Measurements from ENCODE around the gene KRT81.
"Not testable (repeated sequence)": the region's sequence is repeated elsewhere in the genome, so short reads cannot be mapped to it uniquely, and the experiment has no call there.

The KRT81 gene

DNA sequence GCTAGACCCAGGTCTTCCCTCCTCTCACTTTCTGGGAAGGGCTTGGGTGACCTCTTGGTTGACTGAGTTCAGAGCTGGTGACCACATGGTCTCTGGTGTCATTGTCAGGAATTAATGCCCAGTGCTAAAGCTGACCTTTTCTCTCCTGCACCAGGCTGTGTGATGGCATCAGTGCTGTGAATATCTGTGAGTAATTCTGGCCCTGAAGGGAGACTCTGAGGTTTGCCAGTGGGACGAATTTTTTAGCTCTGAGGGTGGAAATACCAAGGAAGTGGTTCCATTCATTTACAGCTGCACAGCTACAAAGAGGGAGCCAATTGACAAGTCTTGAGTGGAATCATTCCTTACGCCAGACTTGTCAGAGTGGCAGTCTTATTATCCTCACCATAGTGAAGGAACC is 23.1 kb downstream of the KRT81 start:
- no peak for DNase-seq

- no peak for DNase-seq
Measured at GRCh38 chr12:52267699-52268098, 23.6 kb downstream of the KRT81 start.

DNA sequence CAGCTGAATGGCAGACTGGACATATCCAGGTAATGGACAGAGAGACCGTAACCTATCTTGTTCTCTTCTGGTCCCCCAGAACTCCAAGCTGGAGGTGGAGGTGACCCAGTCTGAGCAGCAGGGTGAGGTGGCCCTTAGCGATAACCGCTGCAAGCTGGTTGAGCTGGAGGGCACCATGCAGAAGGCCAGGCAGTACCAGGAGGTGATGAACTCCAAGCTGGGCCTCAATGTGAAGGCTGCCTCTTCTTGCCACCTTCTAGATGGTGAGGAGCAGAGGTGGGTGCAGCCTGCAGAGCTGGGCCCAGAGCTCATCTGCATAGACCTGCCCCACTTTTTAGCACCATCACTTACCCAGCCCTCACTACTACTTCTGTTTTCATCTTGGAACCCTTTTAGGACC is 24.1 kb downstream of the KRT81 start:
- DNase-seq: no peak

DNA sequence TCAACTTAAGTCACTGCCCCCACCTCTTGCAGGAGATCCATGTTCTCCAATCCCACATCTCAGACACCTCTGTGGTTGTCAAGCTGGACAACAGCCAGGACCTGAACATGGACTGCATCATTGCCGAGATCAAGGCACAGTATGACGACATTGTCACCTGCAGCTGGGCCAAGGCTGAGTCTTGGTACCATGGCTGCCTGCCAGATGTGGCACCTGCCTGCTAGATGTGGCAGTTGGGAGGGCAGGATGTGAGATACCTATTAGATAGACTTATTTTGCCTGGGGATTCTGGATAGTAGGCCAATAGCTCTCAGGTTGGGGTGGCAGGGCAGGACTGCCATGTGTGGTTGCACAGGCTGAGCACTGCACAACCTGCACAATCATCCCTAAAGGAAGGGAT is 24.8 kb downstream of the KRT81 start:
- DNase-seq: no peak

GRCh38 chr12:52264435-52264825 is 26.9 kb downstream of the KRT81 start:
- no peak for DNase-seq

GRCh38 chr12:52263761-52264434 is 27.4 kb downstream of the KRT81 start:
- DNase-seq: no peak

- no peak for DNase-seq
Measured at GRCh38 chr12:52262286-52262685, 29.0 kb downstream of the KRT81 start.

- no peak for DNase-seq
Measured at GRCh38 chr12:52261208-52261484, 30.2 kb downstream of the KRT81 start.

GRCh38 chr12:52260361-52261207 is 30.8 kb downstream of the KRT81 start:
- no peak for DNase-seq

GRCh38 chr12:52259657-52260243 is 31.6 kb downstream of the KRT81 start:
- no peak for DNase-seq

DNA sequence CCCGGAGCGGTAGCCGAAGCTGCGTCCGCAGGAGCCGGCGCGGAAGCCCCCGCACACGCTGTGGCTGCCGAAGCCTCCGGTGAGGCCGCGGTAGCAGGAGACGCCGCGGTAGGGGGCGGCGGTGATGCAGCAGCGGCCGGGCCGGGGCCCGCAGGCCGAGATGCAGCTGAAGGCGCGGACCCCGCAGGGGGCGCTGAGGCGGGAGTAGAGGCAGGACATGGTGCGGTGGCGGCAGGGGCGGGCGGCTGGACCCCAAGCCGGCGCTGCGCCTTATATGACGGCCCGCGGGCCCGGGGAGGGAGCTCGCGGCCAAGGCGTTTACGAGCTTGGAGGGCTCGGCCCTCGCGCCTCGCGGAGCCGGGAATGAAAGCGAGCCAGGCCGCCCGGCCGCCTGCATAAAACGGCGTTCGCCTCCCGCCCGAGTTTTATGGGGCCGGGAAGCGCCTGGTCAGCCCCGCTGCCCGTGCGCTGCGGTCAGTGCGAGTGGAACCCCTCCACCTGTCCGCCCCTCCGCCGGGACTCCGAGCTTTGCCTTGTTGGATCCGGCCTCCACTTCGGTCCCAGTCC is 32.9 kb downstream of the KRT81 start:
- no peak for DNase-seq

DNA sequence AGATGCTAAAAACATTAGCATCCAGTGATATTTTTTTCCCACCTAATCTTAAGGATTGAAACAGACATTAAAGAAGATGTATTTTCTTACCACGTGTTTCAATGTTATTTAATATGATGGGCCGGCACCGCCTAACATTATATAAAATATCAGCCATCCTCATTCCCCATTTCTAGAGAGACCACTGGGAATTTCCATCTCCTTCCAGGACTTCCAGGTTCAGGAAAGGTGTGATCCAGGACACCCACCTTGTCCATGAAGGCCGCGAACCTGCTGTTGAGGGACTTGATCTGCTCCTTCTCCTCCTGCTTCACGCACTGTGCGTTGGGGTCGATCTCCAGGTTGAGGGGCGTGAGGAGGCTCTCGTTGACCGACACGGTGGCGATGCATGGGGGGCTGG is 33.4 kb downstream of the KRT81 start:
- not testable (repeated sequence) for DNase-seq

DNA sequence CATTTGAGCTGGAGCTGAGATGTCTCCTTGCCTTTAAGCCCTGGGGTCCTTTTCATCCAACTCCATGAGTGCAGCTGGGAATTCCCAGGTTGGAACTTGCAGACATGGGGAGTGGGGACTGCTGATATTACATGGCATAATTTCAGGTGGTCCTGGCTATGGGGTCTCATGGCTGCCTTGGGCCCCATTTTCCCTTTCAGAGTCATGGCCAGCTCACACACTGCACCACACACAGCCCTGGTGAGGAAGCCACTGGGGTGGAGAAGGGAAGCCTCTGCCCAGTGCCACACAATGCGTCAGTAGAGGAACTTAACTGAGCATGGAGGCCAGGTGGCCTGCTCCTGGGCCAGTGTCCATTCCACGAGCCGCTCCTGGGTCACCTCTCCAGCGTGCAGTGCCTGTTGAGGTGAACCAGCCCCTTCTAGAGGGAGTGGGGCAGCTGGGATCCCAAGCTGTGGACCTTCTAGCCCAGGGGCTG is 34.2 kb downstream of the KRT81 start:
- no peak for DNase-seq

GRCh38 chr12:52256584-52256935 is 34.8 kb downstream of the KRT81 start:
- DNase-seq: no peak

GRCh38 chr12:52255926-52256583 is 35.3 kb downstream of the KRT81 start:
- no peak for DNase-seq

- DNase-seq: no peak
Measured at GRCh38 chr12:52254965-52255751, 36.2 kb downstream of the KRT81 start.

GRCh38 chr12:52254180-52254964 is 37.0 kb downstream of the KRT81 start:
- DNase-seq: no peak

DNA sequence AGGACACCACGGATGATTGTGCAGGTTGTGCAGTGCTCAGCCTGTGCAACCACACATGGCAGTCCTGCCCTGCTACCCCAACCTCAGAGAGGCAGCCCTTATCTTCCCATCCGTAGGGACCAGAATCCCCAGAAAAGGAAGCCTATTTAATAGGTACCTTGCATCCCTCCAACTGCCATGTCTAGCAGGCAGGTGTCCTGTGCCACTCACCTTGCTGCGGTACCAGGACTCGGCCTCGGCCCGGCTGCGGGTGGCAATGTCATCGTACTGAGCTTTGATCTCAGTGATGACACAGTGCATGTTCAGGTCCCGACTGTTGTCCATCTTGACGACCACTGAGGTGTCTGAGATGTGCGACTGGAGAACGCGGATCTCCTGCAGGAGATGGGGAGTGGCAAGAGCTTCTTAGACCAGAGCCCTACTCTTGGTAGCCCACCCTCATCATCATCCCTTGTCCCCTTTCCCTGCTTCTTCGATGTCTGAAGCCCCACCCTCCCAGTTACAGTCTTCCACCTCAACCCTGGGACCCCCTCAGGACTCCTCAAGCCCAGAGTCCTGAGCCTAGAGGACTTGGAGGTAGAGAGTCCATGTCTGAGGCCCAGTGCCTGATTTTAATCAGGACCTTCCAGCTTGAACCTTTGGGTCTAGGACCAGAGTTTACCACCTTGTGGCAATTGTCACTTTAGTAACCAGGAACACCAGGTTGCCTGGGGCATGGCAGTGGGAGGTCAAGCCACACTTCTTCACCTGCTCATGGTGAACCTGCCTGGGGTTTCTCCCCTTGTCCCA is 37.7 kb downstream of the KRT81 start:
- no peak for DNase-seq

GRCh38 chr12:52252728-52253343 is 38.5 kb downstream of the KRT81 start:
- no peak for DNase-seq

DNA sequence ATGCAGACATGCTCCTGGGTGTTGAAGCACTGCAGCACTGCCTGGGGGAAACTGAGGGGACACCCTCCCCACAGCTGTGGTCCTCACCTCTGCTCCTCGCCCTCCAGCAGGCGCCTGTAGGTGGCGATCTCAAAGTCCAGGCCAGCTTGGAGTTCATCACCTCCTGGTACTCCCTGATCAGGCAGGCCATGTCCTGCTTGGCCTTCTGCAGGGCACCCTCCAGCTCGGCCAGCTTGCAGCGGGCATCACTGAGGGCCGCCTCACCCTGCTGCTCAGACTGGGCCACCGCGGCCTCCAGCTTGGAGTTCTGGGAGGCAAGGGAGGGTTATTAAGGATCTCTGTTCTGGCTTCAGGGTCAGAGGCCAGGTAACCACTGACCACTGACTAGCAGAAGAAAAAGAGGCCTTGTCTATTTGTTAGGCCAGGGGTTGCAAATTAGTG is 39.1 kb downstream of the KRT81 start:
- not testable (repeated sequence) for DNase-seq

Measured in activated CD8-positive, alpha-beta memory T cell treated with anti-CD3 and anti-CD28 coated beads, Interleukin-2, amount 50 U/mL, for 4 hours (primary cell).